Osteocyte (in vitro differentiated cells): ENCODE results near the gene CMSS1. TPM values are rescaled to one million over a fixed set of nuclear protein-coding genes. Genes with fewer than 3 reads are reported as not detected.

Experiments
- DNase-seq: peaks from one replicate; pipeline ENCODE4 v3.0.0; 2021; ENCODE audit warnings: mixed read lengths; ENCODE audit not compliant: unreplicated experiment; ENCODE audit errors: extremely low spot score
- H3K27ac Mint-ChIP-seq: one replicate; pipeline ENCODE4 v1.8.0; 2021; ENCODE audit warnings: mild to moderate bottlenecking, mixed read lengths; ENCODE audit not compliant: unreplicated experiment
- H3K27me3 Mint-ChIP-seq: one replicate; pipeline ENCODE4 v1.8.0; 2021; ENCODE audit warnings: mixed read lengths; ENCODE audit not compliant: unreplicated experiment
- H3K36me3 Mint-ChIP-seq: one replicate; pipeline ENCODE4 v1.8.0; 2021; ENCODE audit warnings: mixed read lengths; ENCODE audit not compliant: unreplicated experiment
- H3K4me1 Mint-ChIP-seq: one replicate; pipeline ENCODE4 v1.8.0; 2021; ENCODE audit warnings: mixed read lengths; ENCODE audit not compliant: unreplicated experiment
- H3K4me3 Mint-ChIP-seq: one replicate; pipeline ENCODE4 v1.8.0; 2021; ENCODE audit warnings: mild to moderate bottlenecking, moderate library complexity, mixed read lengths; ENCODE audit not compliant: unreplicated experiment
- H3K9me3 Mint-ChIP-seq: one replicate; pipeline ENCODE4 v1.8.0; 2021; ENCODE audit warnings: mixed read lengths; ENCODE audit not compliant: unreplicated experiment
- total RNA-seq: library from RNA; stranded (reverse); gene quantifications from 2 replicates; pipeline ENCODE4 v1.2.1, GENCODE V29; 2021
- TF ChIP-seq, protein P1 (sequence below): fragments of 200-600 bp; sonication (generic); IDR thresholded peaks from 2 replicates; pipeline ENCODE4 v1.5.0; 2021; ENCODE audit warnings: antibody characterized with exemption, mild to moderate bottlenecking, moderate library complexity

Gene CMSS1
- total RNA-seq, 1 donor from 2014 or later, result 38.5 TPM

DNA sequence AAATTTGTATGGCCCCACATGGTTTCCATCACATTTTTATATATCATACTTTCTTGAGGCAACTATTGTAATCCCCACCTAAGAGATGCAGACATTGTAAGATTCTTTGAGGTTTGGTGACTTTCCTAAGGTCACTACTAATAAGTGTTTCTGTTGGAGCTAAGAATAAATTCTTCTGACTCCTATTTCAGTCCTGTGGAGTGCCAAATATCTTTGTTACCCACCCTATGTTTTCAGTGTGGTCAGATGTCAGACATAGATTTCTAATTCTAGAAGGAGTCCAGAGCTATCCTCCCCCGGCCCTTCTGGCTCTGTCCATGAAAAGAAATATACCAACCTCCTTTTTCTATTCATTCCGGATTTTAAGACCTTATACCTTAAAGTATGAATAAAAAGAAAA, 342.9 kb downstream of the CMSS1 start:
- peaks cover 46% of the 10 kb centered on the region for H3K4me1 Mint-ChIP-seq
- TF ChIP-seq, protein P1, sequence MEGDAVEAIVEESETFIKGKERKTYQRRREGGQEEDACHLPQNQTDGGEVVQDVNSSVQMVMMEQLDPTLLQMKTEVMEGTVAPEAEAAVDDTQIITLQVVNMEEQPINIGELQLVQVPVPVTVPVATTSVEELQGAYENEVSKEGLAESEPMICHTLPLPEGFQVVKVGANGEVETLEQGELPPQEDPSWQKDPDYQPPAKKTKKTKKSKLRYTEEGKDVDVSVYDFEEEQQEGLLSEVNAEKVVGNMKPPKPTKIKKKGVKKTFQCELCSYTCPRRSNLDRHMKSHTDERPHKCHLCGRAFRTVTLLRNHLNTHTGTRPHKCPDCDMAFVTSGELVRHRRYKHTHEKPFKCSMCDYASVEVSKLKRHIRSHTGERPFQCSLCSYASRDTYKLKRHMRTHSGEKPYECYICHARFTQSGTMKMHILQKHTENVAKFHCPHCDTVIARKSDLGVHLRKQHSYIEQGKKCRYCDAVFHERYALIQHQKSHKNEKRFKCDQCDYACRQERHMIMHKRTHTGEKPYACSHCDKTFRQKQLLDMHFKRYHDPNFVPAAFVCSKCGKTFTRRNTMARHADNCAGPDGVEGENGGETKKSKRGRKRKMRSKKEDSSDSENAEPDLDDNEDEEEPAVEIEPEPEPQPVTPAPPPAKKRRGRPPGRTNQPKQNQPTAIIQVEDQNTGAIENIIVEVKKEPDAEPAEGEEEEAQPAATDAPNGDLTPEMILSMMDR, result no peak
- H3K27me3 Mint-ChIP-seq, result no peaks in the 10 kb centered on the region
- peaks cover 10% of the 10 kb centered on the region for H3K9me3 Mint-ChIP-seq
- H3K36me3 Mint-ChIP-seq, result peaks cover 19% of the 10 kb centered on the region
- peak overlapping the region; percentile 71 for H3K27ac Mint-ChIP-seq
- DNase-seq, result no peak
- H3K4me3 Mint-ChIP-seq, result no peak overlapping the region

DNA sequence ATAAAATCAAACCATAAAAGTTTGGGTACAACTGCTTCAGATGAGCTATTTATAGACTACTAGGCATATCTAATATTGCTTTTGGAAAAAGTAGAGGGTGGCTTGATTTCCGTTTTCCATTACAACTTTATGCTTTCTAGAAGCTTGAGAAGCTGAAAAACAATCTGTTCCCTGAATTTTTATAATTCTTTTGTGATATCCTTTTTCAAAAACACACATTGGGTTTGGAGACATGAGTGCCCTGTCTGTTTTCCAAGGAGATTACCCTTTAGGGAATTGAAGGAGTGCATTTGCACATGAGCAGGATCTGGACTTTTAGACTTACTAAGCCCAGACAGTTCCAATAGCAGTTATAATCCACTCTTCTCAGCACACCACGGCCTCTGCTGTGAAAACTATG, 346.1 kb downstream of the CMSS1 start:
- H3K36me3 Mint-ChIP-seq, result peaks cover 13% of the 10 kb centered on the region
- TF ChIP-seq, protein P1, result no peak
- no peaks in the 10 kb centered on the region for H3K27me3 Mint-ChIP-seq
- no peaks in the 10 kb centered on the region for H3K9me3 Mint-ChIP-seq
- no peak for DNase-seq
- peaks cover 40% of the 10 kb centered on the region for H3K4me1 Mint-ChIP-seq
- H3K4me3 Mint-ChIP-seq, result no peak overlapping the region
- peak overlapping the region; percentile 70 for H3K27ac Mint-ChIP-seq

DNA sequence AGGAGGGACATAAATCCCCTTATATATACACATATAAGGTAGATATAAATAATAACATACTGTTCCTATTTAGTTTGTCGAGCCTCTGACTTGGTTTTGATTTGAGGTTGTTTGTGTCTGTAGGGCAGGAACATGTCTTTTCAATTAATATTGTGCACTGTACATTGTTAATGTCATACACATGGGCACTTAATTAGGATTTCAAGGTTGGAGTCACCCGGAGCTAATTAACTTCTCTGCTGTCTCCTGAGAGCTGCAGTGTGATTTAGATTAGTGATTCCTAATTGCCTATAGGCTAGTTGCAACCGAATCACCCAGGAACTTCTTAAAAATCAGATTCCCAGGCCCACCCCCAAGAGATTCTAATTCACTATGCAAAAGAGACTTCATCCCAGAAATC, 347.1 kb downstream of the CMSS1 start:
- H3K36me3 Mint-ChIP-seq, result peaks cover 15% of the 10 kb centered on the region
- peaks cover 40% of the 10 kb centered on the region for H3K4me1 Mint-ChIP-seq
- no peaks in the 10 kb centered on the region for H3K9me3 Mint-ChIP-seq
- H3K27ac Mint-ChIP-seq, result peak overlapping the region; percentile 70
- DNase-seq, result no peak
- no peak overlapping the region for H3K4me3 Mint-ChIP-seq
- no peaks in the 10 kb centered on the region for H3K27me3 Mint-ChIP-seq
- TF ChIP-seq, protein P1, result no peak

DNA sequence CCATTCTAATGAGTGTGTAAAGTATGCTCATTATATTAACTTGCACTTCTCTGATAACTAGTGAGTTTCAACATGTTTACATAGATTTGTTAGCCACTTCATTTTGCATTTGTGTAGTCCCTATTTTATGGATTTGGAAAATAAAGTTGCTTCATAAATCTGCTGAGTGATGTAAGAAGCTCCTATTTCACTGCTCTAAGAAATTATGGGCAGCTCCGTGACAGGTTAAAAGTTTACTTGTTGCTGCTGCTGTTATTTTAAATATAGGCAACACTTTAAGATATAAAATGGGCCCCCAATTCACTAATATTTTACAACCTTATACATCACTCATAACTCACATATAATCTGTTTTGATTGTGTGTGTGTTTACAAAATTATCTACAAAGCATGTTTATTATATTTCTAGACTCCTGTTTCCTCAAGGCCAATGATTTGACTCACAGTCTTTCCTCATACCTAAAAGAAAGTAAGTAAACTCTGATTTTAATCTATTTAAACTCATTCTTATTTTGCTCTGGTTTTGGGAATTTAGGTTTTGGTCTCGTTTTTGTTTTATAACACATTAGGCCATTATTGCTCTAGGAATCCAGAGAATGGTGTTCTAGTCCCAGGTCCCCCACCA, 348.4 kb downstream of the CMSS1 start:
- H3K36me3 Mint-ChIP-seq, result peaks cover 15% of the 10 kb centered on the region
- H3K27ac Mint-ChIP-seq, result no peak overlapping the region
- peaks cover 27% of the 10 kb centered on the region for H3K4me1 Mint-ChIP-seq
- no peak overlapping the region for H3K4me3 Mint-ChIP-seq
- TF ChIP-seq, protein P1, result no peak
- no peaks in the 10 kb centered on the region for H3K27me3 Mint-ChIP-seq
- DNase-seq, result no peak
- no peaks in the 10 kb centered on the region for H3K9me3 Mint-ChIP-seq

DNA sequence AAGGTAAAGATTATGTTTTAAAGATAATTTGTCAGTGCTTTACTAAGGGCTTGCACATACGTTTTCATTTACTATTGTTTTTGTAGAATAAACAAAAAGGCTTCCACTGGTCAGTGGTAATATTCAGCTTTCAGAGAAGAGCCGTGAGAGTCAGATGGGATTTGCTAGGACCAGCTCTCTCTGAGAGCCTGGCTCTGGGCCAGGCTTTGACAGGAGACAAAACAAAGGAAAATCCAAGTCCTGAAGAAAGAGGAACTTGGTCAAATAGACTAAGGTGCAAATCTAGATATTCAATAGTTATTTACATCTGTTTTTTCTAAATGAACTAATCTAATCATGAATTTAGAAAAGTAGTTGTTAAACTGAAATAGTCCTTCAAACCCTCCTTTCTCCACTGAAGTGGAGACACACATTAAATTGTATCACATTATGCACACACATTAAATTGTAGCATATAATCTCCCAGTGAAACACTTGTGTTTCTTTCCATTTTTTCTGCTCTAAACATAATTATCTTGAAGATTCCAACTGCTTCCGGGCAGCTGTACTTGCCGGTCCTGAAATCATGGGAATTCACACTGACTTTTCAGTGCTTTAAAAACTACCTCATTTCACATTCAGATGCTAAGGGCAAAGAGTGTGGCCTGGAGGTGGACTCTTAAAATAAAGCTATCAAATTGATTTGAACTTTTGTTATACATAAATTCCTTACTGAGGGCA, 351.7 kb downstream of the CMSS1 start:
- Mint-ChIP-seq H3K27ac (no peak overlapping the region), H3K4me3 (no peak overlapping the region), H3K36me3 (peaks cover 13% of the 10 kb centered on the region), H3K9me3 (no peaks in the 10 kb centered on the region), H3K27me3 (no peaks in the 10 kb centered on the region), H3K4me1 (peaks cover 12% of the 10 kb centered on the region)
- TF ChIP-seq, protein P1, result no peak
- DNase-seq, result no peak
